Heart right ventricle (tissue), 16 donors: ENCODE data around the gene ANAPC1. TPM values are rescaled to one million over a fixed set of nuclear protein-coding genes. Genes with fewer than 3 reads are reported as not detected.
"Not testable (repeated sequence)": the region's sequence is repeated elsewhere in the genome, so short reads cannot be mapped to it uniquely, and the experiment has no call there.

Experiments
- ATAC-seq, 8 donors: fragments of 200-7000 bp; cut with Tn5 transposase; one replicate each; pipeline ENCODE4 v1.9.1; 2020; ENCODE audit warnings: mild to moderate bottlenecking in 8 of 8, moderate library complexity in 8 of 8, moderate number of reproducible peaks in 1 of 8
- DNase-seq, 2 donors: peaks; one replicate each; pipeline ENCODE4 v3.0.0-alpha.2; 2020
- H3K27ac ChIP-seq, 10 donors: fragments of 200-600 bp; sonication (generic) in 2 of 10; one replicate each; pipeline versions ENCODE4 v1.5.0 to v1.8.0; 2020 to 2022; ENCODE audit warnings: mild to moderate bottlenecking in 3 of 10
- H3K27me3 ChIP-seq, 7 donors: fragments of 200-600 bp; one replicate each; pipeline ENCODE4 v1.8.0; 2021 to 2022; ENCODE audit warnings: mild to moderate bottlenecking in 2 of 7
- H3K36me3 ChIP-seq, 9 donors: fragments of 200-600 bp; sonication (generic) in 1 of 9; one replicate each; pipeline versions ENCODE4 v1.5.0 to v1.8.0; 2020 to 2022; ENCODE audit warnings: mild to moderate bottlenecking in 2 of 9
- H3K4me1 ChIP-seq, 9 donors: fragments of 200-600 bp; sonication (generic) in 1 of 9; one replicate each; pipeline versions ENCODE4 v1.5.0 to v1.8.0; 2020 to 2022; ENCODE audit warnings: mild to moderate bottlenecking in 4 of 9
- H3K4me3 ChIP-seq, 10 donors: fragments of 200-600 bp; sonication (generic) in 2 of 10; one replicate each; pipeline versions ENCODE4 v1.5.0 to v1.8.0; 2020 to 2022; ENCODE audit warnings: mild to moderate bottlenecking in 7 of 10, moderate library complexity in 2 of 10
- H3K9me3 ChIP-seq, 11 donors: fragments of 200-600 bp in 10 of 11; sonication (generic) in 2 of 11; one replicate each; pipeline versions ENCODE4 v1.5.0 to v1.8.0; 2013 to 2022; ENCODE audit warnings: mild to moderate bottlenecking in 2 of 11, control low read depth in 1 of 11, moderate library complexity in 1 of 11
- CTCF ChIP-seq, 9 donors: fragments of 200-600 bp; sonication (generic) in 2 of 9; IDR thresholded peaks; one replicate each; pipeline versions ENCODE4 v1.5.0 to v1.8.0; 2021 to 2022; ENCODE audit warnings: antibody characterized with exemption in 9 of 9, mild to moderate bottlenecking in 5 of 9, moderate library complexity in 1 of 9
- WGBS, 2 donors: extraction: QIAGEN DNeasy Blood & Tissue Kit; methylation state at CpG; one replicate each; pipeline ENCODE4 v1.1.7; 2013; ENCODE audit warnings: inconsistent platforms in 1 of 2; 5-methylcytosine and 5-hydroxymethylcytosine counted together
- intact Hi-C, 10 donors: fragments of 100-400 bp; cut with DNase I; formaldehyde crosslinking; loops; one replicate each; pipeline versions ENCODE4 v1.11.1 to v1.14.2; 2022
- polyA plus RNA-seq, 2 donors: library from polyadenylated mRNA; stranded (reverse); fragments of 200-250 nt; gene quantifications; one replicate each; pipeline ENCODE4 v1.2.3, GENCODE V29; 2013
- total RNA-seq, 10 donors: library from RNA; stranded (reverse); fragmentation: NEBNext Ultra II Directional in 3 of 10; extraction: Animal tissue kit (Norgen Biotek cat#: 25700) in 3 of 10; gene quantifications; one replicate each; pipeline versions ENCODE4 v1.2.1 to v1.2.4, GENCODE V29; 2021 to 2023
- donor health status: Arrhythmogenic right ventricular cardiomyopathy.
- donor health status: ischemic (EF 13 %, LVEDD 7.1; RV severe dilation, severe dysfunction).
- donor health status: healthy with polysubstance abuse.
- donor health status: DM: no; HTN: yes; CAD: no.
- donor health status: DM: no; HTN: no; CAD: no.
- donor health status: ischemic (EF 25% LVEDD 6.9; RV normal size, moderate dysfunction).
- donor health status: ischemic (EF 25% LVEDD 5.7; RV mildly dilated, moderate dysfunction).
- donor health status: healthy.
- donor health status: DM: yes; HTN: yes; CAD: no.
- donor health status: Ischemic cardiomyopathy.
- donor health status: ischemic (EF 35%, LVEDD 5.7; RV mildly dilated, moderate dysfunction).
- donor health status: nonischemic (EF 11% LVEDD 7.7; RV severe dilation, severe dysfunction).
- donor health status: DM: yes; HTN: yes; CAD: no.
- donor health status: PGD.
- donor health status: ischemic (EF 29% LVEDD 5.4; RV normal size, mild dysfunction).
- donor health status: nonischemic (EF 23%, LVEDD 6.1; RV moderate dilation, normal function).

ANAPC1 gene
- total and polyA plus RNA-seq, 12 donors = 3.9 to 23.2 (median 18.6) TPM

GRCh38 chr2:111919365-111919764 is 35.4 kb upstream of the ANAPC1 start:
- DNase-seq (no peak), ATAC-seq (peak in 1 of 8 donors; percentile 58)
- H3K4me1 ChIP-seq = peaks cover 0 to 29% (median 15%) of the 10 kb centered on the region in 9 donors
- no peaks in the 10 kb centered on the region for H3K27me3 ChIP-seq
- no peaks in the 10 kb centered on the region for H3K9me3 ChIP-seq
- 57% methylated on average over 2 of the region's 2 CpGs for WGBS, 2 donors
- H3K27ac ChIP-seq = peak overlapping the region in 2 of 10 donors; percentile 24 to 50
- H3K36me3 ChIP-seq = peaks cover 0 to 19% (median 0%) of the 10 kb centered on the region in 9 donors
- intact Hi-C loops = no loop called here
- no peak overlapping the region for H3K4me3 ChIP-seq
- TF ChIP-seq CTCF (IDR thresholded peaks at IDR 0.05) = peak in 5 of 9 donors; percentile 6 to 35 (median 27)

- peaks cover 0 to 16% (median 0%) of the 10 kb centered on the region in 9 donors for H3K36me3 ChIP-seq
- H3K9me3 ChIP-seq = no peaks in the 10 kb centered on the region
- ATAC-seq (no peak), DNase-seq (no peak)
- H3K4me3 ChIP-seq = no peak overlapping the region
- no peaks in the 10 kb centered on the region for H3K27me3 ChIP-seq
- WGBS, 2 donors = 66 to 85% methylated on average over 1 of the region's 1 CpG
- no peak overlapping the region for H3K27ac ChIP-seq
- intact Hi-C loops = no loop called here
- TF ChIP-seq CTCF (IDR thresholded peaks at IDR 0.05) = no peak
- peaks cover 0 to 29% (median 15%) of the 10 kb centered on the region in 9 donors for H3K4me1 ChIP-seq
These were observed 34.4 kb upstream of the ANAPC1 start for GRCh38 chr2:111918383-111918806.

- DNase-seq = no peak
These were observed 33.1 kb upstream of the ANAPC1 start for GRCh38 chr2:111917106-111917505.

GRCh38 chr2:111912547-111912946 is 28.6 kb upstream of the ANAPC1 start:
- Histone ChIP-seq H3K4me3 (no peak overlapping the region), H3K9me3 (no peaks in the 10 kb centered on the region), H3K27me3 (no peaks in the 10 kb centered on the region), H3K4me1 (peaks cover 3 to 46% (median 21%) of the 10 kb centered on the region in 9 donors), H3K27ac (no peak overlapping the region), H3K36me3 (peaks cover 0 to 7% (median 0%) of the 10 kb centered on the region in 9 donors)
- intact Hi-C loops = no loop called here
- no peak for TF ChIP-seq CTCF (IDR thresholded peaks at IDR 0.05)
- DNase-seq (no peak), ATAC-seq (peak in 2 of 8 donors; percentile 29 to 41)
- 70 to 77% methylated on average over 2 of the region's 2 CpGs for WGBS, 2 donors

More at GRCh38 chr2:111917106-111917505, 33.1 kb upstream of the ANAPC1 start:
- Histone ChIP-seq H3K36me3 (peaks cover 0 to 7% (median 0%) of the 10 kb centered on the region in 9 donors), H3K4me3 (no peak overlapping the region), H3K4me1 (peaks cover 0 to 38% (median 15%) of the 10 kb centered on the region in 9 donors), H3K27ac (no peak overlapping the region), H3K9me3 (no peaks in the 10 kb centered on the region), H3K27me3 (no peaks in the 10 kb centered on the region)
- intact Hi-C loops = no loop called here
- no peak for TF ChIP-seq CTCF (IDR thresholded peaks at IDR 0.05)
- 79 to 81% methylated on average over 3 of the region's 3 CpGs for WGBS, 2 donors
- no peak for ATAC-seq

GRCh38 chr2:111911295-111911977 is 27.4 kb upstream of the ANAPC1 start:
- H3K36me3 ChIP-seq, H3K4me3 ChIP-seq, intact Hi-C loops, H3K27me3 ChIP-seq, H3K9me3 ChIP-seq, DNase-seq, ATAC-seq: not testable (repeated sequence)
- H3K27ac ChIP-seq = peak overlapping the region in 3 of 10 donors; percentile 0 to 61 (median 44)
- WGBS, 2 donors = 95 to 96% methylated on average over 7 of the region's 7 CpGs
- peaks cover 3 to 57% (median 32%) of the 10 kb centered on the region in 9 donors for H3K4me1 ChIP-seq
